Upper lobe of left lung (tissue), 6 donors: Measurements from ENCODE around the gene TMEM203. TPM values are rescaled to one million over a fixed set of nuclear protein-coding genes. Genes with fewer than 3 reads are reported as not detected.

Experiments used
- ATAC-seq, 2 donors: fragments of 200-7000 bp; cut with Tn5 transposase; one replicate each; pipeline ENCODE4 v1.9.1; 2022; ENCODE audit warnings: mild to moderate bottlenecking in 2 of 2, moderate library complexity in 2 of 2; ENCODE audit not compliant: low FRiP score in 2 of 2
- DNase-seq, 2 donors: peaks; one replicate each; pipeline ENCODE4 v3.0.0-alpha.2; 2019 to 2020
- H3K27ac ChIP-seq, 4 donors: fragments of 200-600 bp; sonication (generic); one replicate each; pipeline ENCODE4 v1.5.1; 2016 to 2019
- H3K27me3 ChIP-seq, 4 donors: fragments of 200-600 bp; sonication (generic); one replicate each; pipeline ENCODE4 v1.5.1; 2017 to 2019
- H3K36me3 ChIP-seq, 4 donors: fragments of 200-600 bp; sonication (generic); one replicate each; pipeline ENCODE4 v1.5.1; 2016 to 2019
- H3K4me1 ChIP-seq, 4 donors: fragments of 200-600 bp; sonication (generic); one replicate each; pipeline ENCODE4 v1.5.1; 2018 to 2019
- H3K4me3 ChIP-seq, 4 donors: fragments of 200-600 bp; sonication (generic); one replicate each; pipeline ENCODE4 v1.5.1; 2017 to 2019; ENCODE audit warnings: mild to moderate bottlenecking in 2 of 4, moderate library complexity in 1 of 4
- H3K9me3 ChIP-seq, 4 donors: fragments of 200-600 bp; sonication (generic); one replicate each; pipeline ENCODE4 v1.5.1; 2018 to 2019
- EP300 ChIP-seq, 4 donors: sonication (generic); formaldehyde crosslinking; IDR thresholded peaks; one replicate each; pipeline ENCODE4 v1.5.1; 2017; ENCODE audit warnings: antibody characterized with exemption in 4 of 4, control low read depth in 2 of 4
- POLR2A ChIP-seq, 4 donors: fragments of 450-650 bp; IDR thresholded peaks; one replicate each; pipeline ENCODE4 v1.5.1; 2016 to 2017; ENCODE audit warnings: antibody characterized with exemption in 4 of 4, mild to moderate bottlenecking in 2 of 4
- POLR2AphosphoS5 ChIP-seq, 2 donors: sonication (generic); formaldehyde crosslinking; IDR thresholded peaks; one replicate each; pipeline ENCODE4 v1.5.1; 2017; ENCODE audit warnings: antibody characterized with exemption in 2 of 2
- WGBS, 2 donors: methylation state at CpG; one replicate each; pipeline ENCODE4 v1.1.5; 2017 to 2018; 5-methylcytosine and 5-hydroxymethylcytosine counted together
- total RNA-seq, 6 donors: library from RNA; depleted of rRNA in 4 of 6; stranded (reverse); fragments of >200 nt in 4 of 6; gene quantifications; one replicate each; pipeline versions ENCODE4 v1.1.0 to v1.2.1, GENCODE V29; 2016 to 2021
- TF ChIP-seq, protein P1 (sequence below), 6 experiments: fragments of 450-650 bp in 4 of 6; fragments of 200-600 bp in 2 of 6; sonication (generic) in 2 of 6; IDR thresholded peaks; one replicate each; pipeline ENCODE4 v1.5.1; 2016 to 2019; ENCODE audit warnings: antibody characterized with exemption in 6 of 6
- donor health status: DM: no; HTN: no; CAD: no; lungs with moderate emphysema.
- donor health status: DM: no; HTN: yes; CAD: no; lungs with severe emphysema.

The TMEM203 gene
- total RNA-seq, 6 donors from 2014 or later, result 17.8 to 35.5 (median 31.1) TPM

DNA sequence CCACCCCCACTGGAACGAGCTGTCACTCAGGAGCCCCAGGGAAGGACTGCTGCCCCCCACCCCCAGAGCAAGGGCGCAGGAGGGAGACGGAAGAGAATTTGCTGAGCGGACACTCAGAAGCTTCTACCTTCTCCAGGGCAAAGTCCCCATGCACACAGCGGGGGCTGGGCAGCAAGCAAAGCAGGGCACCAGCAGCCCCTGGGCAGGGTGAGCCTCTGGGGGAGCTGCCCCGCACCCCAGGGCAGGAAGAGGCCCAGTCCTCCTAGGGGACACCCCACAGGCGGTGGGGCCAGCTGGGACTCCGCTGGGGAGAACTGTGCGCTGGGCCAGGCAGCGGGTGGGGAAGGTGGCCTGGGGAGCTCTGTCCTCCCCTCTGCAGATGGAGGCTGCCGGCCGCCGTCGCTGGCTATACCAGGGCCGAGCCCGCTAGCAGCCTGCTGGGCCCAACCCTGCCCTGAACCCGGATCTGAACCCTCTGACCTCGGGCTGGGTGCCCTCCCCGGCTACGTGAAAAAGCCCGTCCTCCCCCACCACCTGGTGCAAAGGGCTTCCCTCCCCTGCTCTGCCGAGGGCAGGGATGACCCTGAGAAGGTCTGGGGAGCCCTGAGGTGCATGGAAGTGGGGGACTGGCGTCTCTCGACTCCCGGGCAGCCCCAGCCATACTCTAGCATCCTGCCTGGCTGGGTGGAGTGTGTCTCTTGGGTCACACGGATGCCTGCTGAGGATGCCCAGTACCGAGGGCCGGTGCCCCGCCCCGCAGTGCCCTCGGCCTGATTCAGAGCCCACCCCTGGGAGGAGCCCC, 24.7 kb upstream of the TMEM203 start:
- Histone ChIP-seq H3K36me3 (no peaks in the 10 kb centered on the region), H3K27ac (no peak overlapping the region), H3K27me3 (peaks cover 0 to 34% (median 4%) of the 10 kb centered on the region in 4 donors), H3K4me1 (peaks cover 0 to 24% (median 17%) of the 10 kb centered on the region in 4 donors), H3K9me3 (no peaks in the 10 kb centered on the region), H3K4me3 (no peak overlapping the region)
- DNase-seq, result peak in 1 of 2 donors; percentile 81
- TF ChIP-seq POLR2AphosphoS5 (IDR thresholded peaks at IDR 0.05), result no peak
- TF ChIP-seq, protein P1, sequence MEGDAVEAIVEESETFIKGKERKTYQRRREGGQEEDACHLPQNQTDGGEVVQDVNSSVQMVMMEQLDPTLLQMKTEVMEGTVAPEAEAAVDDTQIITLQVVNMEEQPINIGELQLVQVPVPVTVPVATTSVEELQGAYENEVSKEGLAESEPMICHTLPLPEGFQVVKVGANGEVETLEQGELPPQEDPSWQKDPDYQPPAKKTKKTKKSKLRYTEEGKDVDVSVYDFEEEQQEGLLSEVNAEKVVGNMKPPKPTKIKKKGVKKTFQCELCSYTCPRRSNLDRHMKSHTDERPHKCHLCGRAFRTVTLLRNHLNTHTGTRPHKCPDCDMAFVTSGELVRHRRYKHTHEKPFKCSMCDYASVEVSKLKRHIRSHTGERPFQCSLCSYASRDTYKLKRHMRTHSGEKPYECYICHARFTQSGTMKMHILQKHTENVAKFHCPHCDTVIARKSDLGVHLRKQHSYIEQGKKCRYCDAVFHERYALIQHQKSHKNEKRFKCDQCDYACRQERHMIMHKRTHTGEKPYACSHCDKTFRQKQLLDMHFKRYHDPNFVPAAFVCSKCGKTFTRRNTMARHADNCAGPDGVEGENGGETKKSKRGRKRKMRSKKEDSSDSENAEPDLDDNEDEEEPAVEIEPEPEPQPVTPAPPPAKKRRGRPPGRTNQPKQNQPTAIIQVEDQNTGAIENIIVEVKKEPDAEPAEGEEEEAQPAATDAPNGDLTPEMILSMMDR (IDR thresholded peaks at IDR 0.05), result no peak
- no peak for TF ChIP-seq EP300 (IDR thresholded peaks at IDR 0.05)
- TF ChIP-seq POLR2A (IDR thresholded peaks at IDR 0.05), result no peak
- 33 to 61% methylated on average over 3 to 26 of the region's 31 CpGs for WGBS, 2 donors
- no peak for ATAC-seq

- Histone ChIP-seq H3K4me3 (no peak overlapping the region), H3K36me3 (no peaks in the 10 kb centered on the region), H3K27ac (no peak overlapping the region), H3K4me1 (peaks cover 3 to 33% (median 23%) of the 10 kb centered on the region in 4 donors), H3K9me3 (no peaks in the 10 kb centered on the region), H3K27me3 (peaks cover 0 to 34% (median 2%) of the 10 kb centered on the region in 4 donors)
- no peak for ATAC-seq
- peak in 1 of 2 donors; percentile 75 for DNase-seq
- 71 to 77% methylated on average over 10 to 24 of the region's 27 CpGs for WGBS, 2 donors
- no peak for TF ChIP-seq POLR2A (IDR thresholded peaks at IDR 0.05)
- TF ChIP-seq, protein P1 (IDR thresholded peaks at IDR 0.05), result no peak
- TF ChIP-seq POLR2AphosphoS5 (IDR thresholded peaks at IDR 0.05), result no peak
- no peak for TF ChIP-seq EP300 (IDR thresholded peaks at IDR 0.05)
Observed at GRCh38 chr9:137228968-137229896, 23.8 kb upstream of the TMEM203 start.

GRCh38 chr9:137228506-137228967, 23.1 kb upstream of the TMEM203 start:
- Histone ChIP-seq H3K4me1 (peaks cover 8 to 39% (median 28%) of the 10 kb centered on the region in 4 donors), H3K4me3 (no peak overlapping the region), H3K36me3 (no peaks in the 10 kb centered on the region), H3K27me3 (peaks cover 0 to 27% (median 1%) of the 10 kb centered on the region in 4 donors), H3K9me3 (no peaks in the 10 kb centered on the region), H3K27ac (no peak overlapping the region)
- ATAC-seq (no peak), DNase-seq (peak in 1 of 2 donors; percentile 83)
- no peak for TF ChIP-seq EP300 (IDR thresholded peaks at IDR 0.05)
- TF ChIP-seq POLR2A (IDR thresholded peaks at IDR 0.05), result no peak
- TF ChIP-seq, protein P1 (IDR thresholded peaks at IDR 0.05), result no peak
- TF ChIP-seq POLR2AphosphoS5 (IDR thresholded peaks at IDR 0.05), result no peak
- WGBS, 2 donors, result 52% methylated on average over 28 of the region's 29 CpGs; no CpG with 5 or more reads in 1 of the 2 donors

GRCh38 chr9:137227853-137228505, 22.5 kb upstream of the TMEM203 start:
- Histone ChIP-seq H3K27me3 (peaks cover 0 to 24% (median 1%) of the 10 kb centered on the region in 4 donors), H3K4me3 (no peak overlapping the region), H3K36me3 (no peaks in the 10 kb centered on the region), H3K9me3 (no peaks in the 10 kb centered on the region), H3K27ac (peak overlapping the region in 1 of 4 donors; percentile 85), H3K4me1 (peaks cover 9 to 41% (median 30%) of the 10 kb centered on the region in 4 donors)
- no peak for ATAC-seq
- 25 to 28% methylated on average over 6 to 11 of the region's 18 CpGs for WGBS, 2 donors
- DNase-seq, result peak in 1 of 2 donors; percentile 76
- TF ChIP-seq EP300 (IDR thresholded peaks at IDR 0.05) (no peak), POLR2AphosphoS5 (IDR thresholded peaks at IDR 0.05) (no peak), POLR2A (IDR thresholded peaks at IDR 0.05) (no peak)
- TF ChIP-seq, protein P1 (IDR thresholded peaks at IDR 0.05), result no peak
